GM12878 (cell line): ENCODE data around the gene POLR1G. TPM values are rescaled to one million over a fixed set of nuclear protein-coding genes. Genes with fewer than 3 reads are reported as not detected.

Source experiments
- BACH1 ChIP-seq: fragments of 450-650 bp; IDR thresholded peaks from 2 replicates; pipeline ENCODE4 v1.6.1; 2017; ENCODE audit warnings: mild to moderate bottlenecking, borderline replicate concordance
- CEBPB ChIP-seq, 2 experiments: fragments of 150-350 bp in 1 of 2; IDR thresholded peaks; 2 replicates each; pipeline ENCODE4 v1.6.1; 2012 to 2014; ENCODE audit warnings: low read depth in 2 of 2, low read length in 2 of 2, borderline replicate concordance in 1 of 2, inconsistent platforms in 1 of 2
- CHD2 ChIP-seq: IDR thresholded peaks from 2 replicates; pipeline ENCODE4 v1.6.1; 2011; ENCODE audit warnings: low read depth, low read length, improper control_type of control experiment, borderline replicate concordance
- CTCF ChIP-seq, 3 experiments: IDR thresholded peaks in 2 of 3; conservative IDR thresholded peaks in 1 of 3; 2 replicates each; pipeline ENCODE4 v1.5.1; 2011; ENCODE audit warnings: low read depth in 3 of 3, low read length in 3 of 3, mild to moderate bottlenecking in 3 of 3, control low read depth in 2 of 3, moderate library complexity in 2 of 3, inconsistent platforms in 1 of 3, mixed read lengths in 1 of 3; ENCODE audit not compliant: control insufficient read depth in 2 of 3, insufficient read depth in 1 of 3; ENCODE audit errors: extremely low read depth in 1 of 3
- E4F1 ChIP-seq: fragments of 450-650 bp; IDR thresholded peaks from 2 replicates; pipeline ENCODE4 v1.6.1; 2018; ENCODE audit warnings: borderline replicate concordance, mild to moderate bottlenecking; ENCODE audit not compliant: partially characterized antibody
- EGR1 ChIP-seq, 2 experiments: IDR thresholded peaks; 1 replicate in 1 of 2; 2 replicates in 1 of 2; pipeline ENCODE4 v1.6.1; 2011 to 2012; ENCODE audit warnings: low read depth in 2 of 2, low read length in 2 of 2, borderline replicate concordance in 1 of 2, mild to moderate bottlenecking in 1 of 2, moderate library complexity in 1 of 2
- EZH2 ChIP-seq: IDR thresholded peaks from 2 replicates; pipeline ENCODE4 v1.6.1; 2012; ENCODE audit warnings: low read depth, mild to moderate bottlenecking, control low read depth, inconsistent platforms, low read length, borderline replicate concordance; ENCODE audit not compliant: control insufficient read depth
- HDAC6 ChIP-seq: fragments of 200-600 bp; sonication (generic); IDR thresholded peaks from one replicate; pipeline ENCODE4 v1.8.0; 2017; ENCODE audit warnings: antibody characterized with exemption; ENCODE audit not compliant: unreplicated experiment
- MTA3 ChIP-seq: IDR thresholded peaks from 2 replicates; pipeline ENCODE4 v1.6.1; 2012; ENCODE audit warnings: low read length, inconsistent platforms, borderline replicate concordance
- MXI1 ChIP-seq: fragments of 150-350 bp; IDR thresholded peaks from 2 replicates; pipeline ENCODE4 v1.6.1; 2011; ENCODE audit warnings: low read depth, mild to moderate bottlenecking, inconsistent platforms, low read length, improper control_type of control experiment
- NFYB ChIP-seq: IDR thresholded peaks from 2 replicates; pipeline ENCODE4 v1.6.1; 2011; ENCODE audit warnings: low read depth, mild to moderate bottlenecking, low read length, improper control_type of control experiment, moderate library complexity; ENCODE audit not compliant: insufficient read depth
- NR2C2 ChIP-seq: IDR thresholded peaks from 2 replicates; pipeline ENCODE4 v1.6.1; 2011; ENCODE audit warnings: borderline replicate concordance, low read depth; ENCODE audit not compliant: control insufficient read depth, insufficient read length
- NRF1 ChIP-seq: conservative IDR thresholded peaks from 2 replicates; pipeline ENCODE4 v1.6.1; 2011; ENCODE audit warnings: mild to moderate bottlenecking, low read depth, low read length, improper control_type of control experiment
- PKNOX1 ChIP-seq: fragments of 450-650 bp; IDR thresholded peaks from 2 replicates; pipeline ENCODE4 v1.6.1; 2016; ENCODE audit warnings: mild to moderate bottlenecking
- PML ChIP-seq: IDR thresholded peaks from 2 replicates; pipeline ENCODE4 v1.6.1; 2012; ENCODE audit warnings: low read length, inconsistent platforms
- POLR2AphosphoS5 ChIP-seq: IDR thresholded peaks from 2 replicates; pipeline ENCODE4 v1.6.1; 2011; ENCODE audit warnings: mild to moderate bottlenecking, low read length, inconsistent platforms
- RFX5 ChIP-seq: IDR thresholded peaks from 2 replicates; pipeline ENCODE4 v1.6.1; 2011; ENCODE audit warnings: low read depth, low read length, improper control_type of control experiment
- SIN3A ChIP-seq: IDR thresholded peaks from 2 replicates; pipeline ENCODE4 v1.6.1; 2012; ENCODE audit warnings: low read depth, low read length, improper control_type of control experiment
- SP1 ChIP-seq: IDR thresholded peaks from one replicate; pipeline ENCODE4 v1.6.1; 2011; ENCODE audit warnings: low read depth, low read length
- SREBF1 ChIP-seq: IDR thresholded peaks from 2 replicates; pipeline ENCODE4 v1.6.1; 2012; ENCODE audit warnings: mild to moderate bottlenecking, low read length
- SRF ChIP-seq, 2 experiments: IDR thresholded peaks; 2 replicates each; pipeline ENCODE4 v1.6.1; 2011; ENCODE audit warnings: low read depth in 2 of 2, low read length in 2 of 2, mild to moderate bottlenecking in 1 of 2, moderate library complexity in 1 of 2
- TCF12 ChIP-seq: IDR thresholded peaks from 2 replicates; pipeline ENCODE4 v1.6.1; 2011; ENCODE audit warnings: low read depth, mild to moderate bottlenecking, low read length
- YY1 ChIP-seq: IDR thresholded peaks from 2 replicates; pipeline ENCODE4 v1.6.1; 2011; ENCODE audit warnings: low read depth, mild to moderate bottlenecking, low read length
- ZNF217 ChIP-seq: fragments of 450-650 bp; IDR thresholded peaks from 2 replicates; pipeline ENCODE4 v1.6.1; 2017; ENCODE audit warnings: antibody characterized with exemption, mild to moderate bottlenecking
- ZSCAN29 ChIP-seq: fragments of 450-650 bp; IDR thresholded peaks from 2 replicates; pipeline ENCODE4 v1.6.1; 2017; ENCODE audit warnings: mild to moderate bottlenecking, moderate library complexity
- polyA plus RNA-seq, 11 experiments: library from polyadenylated mRNA; depleted of rRNA in 4 of 11; unstranded in 6 of 11; stranded (reverse) in 5 of 11; fragments of >200 nt; fragmentation: Nextera tagmentation in 4 of 11; fragmentation: Illumina TruSeq in 1 of 11; extraction: Ambion mirVana in 4 of 11; extraction: Trizol in 1 of 11; gene quantifications; 1 replicate in 1 of 11; 2 replicates in 10 of 11; pipeline versions ENCODE4 v1.2.1 to v1.2.3, GENCODE V29; 2011 to 2016; ENCODE audit warnings: inconsistent platforms in 2 of 11, missing spikeins in 2 of 11, low read depth in 1 of 11
- total RNA-seq, 4 experiments: library from RNA; depleted of rRNA in 3 of 4; stranded (reverse); fragments of >200 nt in 3 of 4; fragmentation: Illumina TruSeq in 1 of 4; extraction: Trizol in 1 of 4; gene quantifications; 2 replicates each; pipeline versions ENCODE4 v1.2.1 to v1.2.3, GENCODE V29; 2013 to 2021

Gene POLR1G
- total and polyA plus RNA-seq, 10 of the 15 experiments (the other 5 are each of a cell fraction or from before 2014, with no cell fraction given), result 2.0 to 30.9 (median 20.5) TPM

GRCh38 chr19:45406226-45407090 lies at the start of gene POLR1G (continued):
- no peak; the same call in 1 of the 2 replicates for TF ChIP-seq BACH1
- TF ChIP-seq RFX5, result no peak
- peak; percentile 63 for TF ChIP-seq YY1
- TF ChIP-seq E4F1, result peak; percentile 98
- peak; percentile 35; the same call in 1 of the 2 replicates for TF ChIP-seq PKNOX1
- no peak for TF ChIP-seq ZNF217
- peak; percentile 69; the same call in 1 of the 2 replicates for TF ChIP-seq PML
- TF ChIP-seq SP1, result no peak
- peak; percentile 98 for TF ChIP-seq MXI1
- TF ChIP-seq TCF12, result no peak
- peak in 1 of 2 experiments; percentile 63; a peak in 2 of 3 replicates for TF ChIP-seq EGR1 (IDR thresholded peaks at IDR 0.05; ENCODE audit: borderline replicate concordance in 1 of 2, low read depth in 2 of 2, low read length in 2 of 2)
- no peak; a peak in 1 of 6 replicates for TF ChIP-seq CTCF (IDR thresholded peaks at IDR 0.05 in 2 of 3, conservative IDR thresholded peaks at IDR 0.05 in 1 of 3; ENCODE audit: control insufficient read depth in 2 of 3, extremely low read depth in 1 of 3, insufficient read depth in 1 of 3, low read depth in 3 of 3, low read length in 3 of 3)
- TF ChIP-seq ZSCAN29, result peak; percentile 41; the same call in 1 of the 2 replicates
- peak; percentile 57; the same call in 1 of the 2 replicates for TF ChIP-seq CHD2
- TF ChIP-seq HDAC6, result no peak
- 0 out of 4 replicates have a peak, but pooled peaks of 1 of the 2 experiments have one; percentile 4 for TF ChIP-seq CEBPB (IDR thresholded peaks at IDR 0.05; ENCODE audit: borderline replicate concordance in 1 of 2, low read depth in 2 of 2, low read length in 2 of 2)
- peak; percentile 66; the same call in 1 of the 2 replicates for TF ChIP-seq POLR2AphosphoS5
- 0 out of 4 replicates have a peak, but pooled peaks of 1 of the 2 experiments have one; percentile 21 for TF ChIP-seq SRF (IDR thresholded peaks at IDR 0.05; ENCODE audit: low read depth in 2 of 2, low read length in 2 of 2)
- no peak for TF ChIP-seq NFYB
- no peak for TF ChIP-seq MTA3
- TF ChIP-seq SREBF1, result peak; percentile 98
- peak; percentile 88 for TF ChIP-seq SIN3A
- no peak for TF ChIP-seq NRF1
- no peak for TF ChIP-seq EZH2
- no peak for TF ChIP-seq NR2C2
